NCI-H2196 (cell line): Measurements from ENCODE around the gene CD96.
A peak's percentile ranks its signal among the peaks of the same experiment; 100 is the strongest.
"Not testable (repeated sequence)": the region's sequence is repeated elsewhere in the genome, so short reads cannot be mapped to it uniquely, and the experiment has no call there.

ENCODE experiments used
- DNase-seq: peaks from one replicate; lab custom pipeline; 2025; ENCODE audit not compliant: unreplicated experiment; lab: John Stamatoyannopoulos, UW

CD96 gene, protein sequence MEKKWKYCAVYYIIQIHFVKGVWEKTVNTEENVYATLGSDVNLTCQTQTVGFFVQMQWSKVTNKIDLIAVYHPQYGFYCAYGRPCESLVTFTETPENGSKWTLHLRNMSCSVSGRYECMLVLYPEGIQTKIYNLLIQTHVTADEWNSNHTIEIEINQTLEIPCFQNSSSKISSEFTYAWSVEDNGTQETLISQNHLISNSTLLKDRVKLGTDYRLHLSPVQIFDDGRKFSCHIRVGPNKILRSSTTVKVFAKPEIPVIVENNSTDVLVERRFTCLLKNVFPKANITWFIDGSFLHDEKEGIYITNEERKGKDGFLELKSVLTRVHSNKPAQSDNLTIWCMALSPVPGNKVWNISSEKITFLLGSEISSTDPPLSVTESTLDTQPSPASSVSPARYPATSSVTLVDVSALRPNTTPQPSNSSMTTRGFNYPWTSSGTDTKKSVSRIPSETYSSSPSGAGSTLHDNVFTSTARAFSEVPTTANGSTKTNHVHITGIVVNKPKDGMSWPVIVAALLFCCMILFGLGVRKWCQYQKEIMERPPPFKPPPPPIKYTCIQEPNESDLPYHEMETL

DNA sequence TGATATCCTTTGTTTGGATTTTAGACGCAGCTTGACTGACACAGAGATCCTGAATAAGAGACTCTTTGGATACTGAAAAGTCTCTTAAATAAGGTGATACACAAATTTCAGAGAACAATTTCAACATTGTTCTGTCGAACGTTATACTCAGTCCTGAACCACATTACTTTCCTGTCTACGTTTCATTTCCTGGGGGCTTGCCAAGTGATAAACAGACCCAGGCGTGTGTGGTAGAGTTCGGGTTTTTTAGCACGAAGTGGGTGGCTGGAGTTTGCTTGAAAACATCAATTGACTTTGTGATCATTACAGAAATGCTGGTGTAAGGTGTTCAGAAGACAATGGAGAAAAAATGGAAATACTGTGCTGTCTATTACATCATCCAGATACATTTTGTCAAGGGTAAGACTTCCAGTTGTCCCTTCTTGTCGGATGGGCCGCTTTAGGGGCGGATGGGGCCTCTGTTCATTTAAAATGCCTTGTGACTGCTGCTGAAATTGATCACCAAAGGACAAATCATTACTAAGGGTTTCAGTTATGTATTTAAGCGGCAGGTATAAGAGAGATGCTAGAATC, at the start of gene CD96:
TSS of gene CD96 (plus strand) at position 287 of the 573 bp plus-strand sequence. CDS start at position 339, 52 bp downstream.
- no peak for DNase-seq

DNA sequence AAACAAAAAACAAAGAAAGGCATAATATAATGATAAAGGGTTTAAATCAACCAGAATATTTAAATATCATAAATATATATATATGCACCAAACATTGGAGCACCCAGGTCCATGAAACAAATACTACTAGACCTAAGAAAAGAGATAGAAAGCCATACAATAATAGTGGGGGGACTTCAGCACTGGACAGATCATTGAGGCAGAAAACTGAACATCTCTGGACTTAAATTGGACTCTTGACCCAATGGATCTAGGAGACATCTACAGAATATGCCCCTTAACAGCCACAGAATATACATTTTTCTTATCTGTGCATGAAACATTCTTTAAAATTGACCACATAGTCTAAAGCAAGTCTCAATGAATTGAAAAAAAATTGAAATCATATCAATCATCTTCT, 48.7 kb upstream of the CD96 start:
- DNase-seq: no peak

DNA sequence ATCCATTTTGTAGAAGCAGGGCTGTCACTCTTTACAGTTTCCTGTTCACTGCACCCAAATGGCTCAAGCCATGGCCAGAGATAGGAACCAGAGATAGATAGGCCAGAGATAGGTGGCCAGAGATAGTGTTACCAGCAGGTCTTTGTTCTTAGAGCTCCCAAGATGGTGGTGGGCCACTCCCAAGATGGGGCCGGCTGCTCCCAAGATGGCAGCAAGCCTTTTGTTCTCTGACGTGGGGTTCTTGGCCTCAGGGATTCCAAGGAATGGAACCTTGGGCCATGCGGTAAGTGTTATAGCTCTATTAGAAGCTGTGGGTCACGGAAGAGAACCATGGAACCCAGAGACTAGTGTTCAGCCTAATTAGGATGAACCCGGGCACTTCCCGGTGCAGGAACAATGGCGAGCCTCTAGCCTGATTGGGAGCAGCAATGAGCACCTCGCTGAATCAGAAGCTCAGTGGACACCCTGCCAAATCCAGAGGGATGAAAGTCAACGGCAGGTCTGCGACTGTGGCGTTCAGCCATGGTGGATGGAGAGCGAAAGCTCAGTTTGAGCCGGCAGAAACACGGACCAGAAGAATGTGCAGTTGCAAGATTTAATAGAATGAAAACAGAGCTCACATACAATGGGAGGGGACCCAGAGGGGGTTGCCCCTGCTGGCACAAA, 45.0 kb upstream of the CD96 start:
- no peak for DNase-seq

DNA sequence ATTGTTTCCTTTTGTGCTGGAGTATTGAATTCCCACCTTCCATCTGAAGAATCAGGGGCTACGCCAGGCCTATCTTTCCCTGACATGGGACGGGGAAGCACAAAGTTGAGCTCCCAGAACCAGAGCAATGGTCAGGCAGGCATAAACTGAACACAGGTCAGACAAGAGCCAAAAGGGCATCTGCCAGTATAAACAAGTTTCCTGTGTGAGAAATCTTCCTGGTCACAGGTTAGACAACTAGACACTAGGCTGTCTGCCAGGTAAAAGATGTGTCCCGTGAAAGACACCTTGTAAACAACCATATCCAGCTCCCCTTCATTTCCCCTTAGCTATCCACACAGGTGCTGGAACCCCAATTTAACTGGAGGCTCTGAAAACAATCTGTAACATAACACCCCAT, 44.0 kb upstream of the CD96 start:
- DNase-seq: no peak

DNA sequence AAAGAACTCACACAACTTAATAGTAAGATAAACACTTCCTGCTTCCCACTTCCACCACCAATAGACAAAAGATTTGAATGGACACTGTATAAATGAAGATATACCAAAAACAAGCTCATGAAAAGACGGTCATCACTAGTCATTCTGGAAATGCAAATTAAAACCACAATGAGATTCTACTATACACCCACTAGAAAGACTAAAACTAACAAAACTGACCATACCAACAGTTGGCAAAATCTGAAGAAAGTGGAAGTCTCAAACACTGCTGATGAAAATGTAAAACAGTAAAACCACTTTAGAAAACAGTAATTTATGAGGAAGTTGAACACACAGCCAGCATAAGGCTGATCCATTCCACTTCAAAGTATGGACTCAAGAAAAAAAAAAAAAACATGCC, 35.6 kb upstream of the CD96 start:
- no peak for DNase-seq

DNA sequence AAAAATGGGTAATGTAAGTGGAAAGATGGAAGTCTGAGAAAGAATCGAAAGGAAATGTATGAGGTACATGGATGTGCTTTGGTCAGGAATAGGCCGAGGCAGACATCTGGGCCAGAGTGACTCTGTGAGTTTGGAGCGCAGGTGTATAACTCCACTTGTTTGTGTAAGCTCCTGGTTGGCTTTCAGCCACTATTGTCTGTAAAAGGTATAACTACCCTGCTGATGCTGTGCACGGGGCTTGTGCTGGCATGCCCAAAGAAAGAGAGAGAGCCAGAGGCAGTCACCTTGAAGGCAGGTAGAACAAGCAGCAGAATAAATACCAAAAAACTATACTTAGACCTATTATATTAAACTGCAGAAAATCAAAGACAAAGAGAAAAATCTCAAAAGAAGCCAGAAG, 32.7 kb upstream of the CD96 start:
- DNase-seq: no peak

DNA sequence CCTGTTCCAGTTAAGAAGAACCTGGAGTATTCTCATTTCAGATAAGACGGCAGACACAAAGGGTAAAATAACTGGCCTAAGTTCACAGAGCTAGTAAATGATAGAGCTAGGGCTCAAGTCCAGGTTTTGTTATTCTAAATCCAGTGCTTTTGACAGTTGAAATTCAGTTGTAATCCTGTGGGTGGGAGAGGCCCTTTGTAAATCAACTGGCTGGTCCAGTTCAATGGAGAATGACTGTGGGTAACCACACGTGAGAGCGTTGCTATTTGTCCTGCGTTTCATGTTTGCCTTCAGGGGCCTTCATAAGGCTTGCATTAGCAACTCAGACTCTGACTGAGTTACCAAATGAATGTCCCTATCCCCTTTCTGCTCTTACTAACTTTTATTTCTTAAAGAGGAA, 24.2 kb upstream of the CD96 start:
- no peak for DNase-seq

DNA sequence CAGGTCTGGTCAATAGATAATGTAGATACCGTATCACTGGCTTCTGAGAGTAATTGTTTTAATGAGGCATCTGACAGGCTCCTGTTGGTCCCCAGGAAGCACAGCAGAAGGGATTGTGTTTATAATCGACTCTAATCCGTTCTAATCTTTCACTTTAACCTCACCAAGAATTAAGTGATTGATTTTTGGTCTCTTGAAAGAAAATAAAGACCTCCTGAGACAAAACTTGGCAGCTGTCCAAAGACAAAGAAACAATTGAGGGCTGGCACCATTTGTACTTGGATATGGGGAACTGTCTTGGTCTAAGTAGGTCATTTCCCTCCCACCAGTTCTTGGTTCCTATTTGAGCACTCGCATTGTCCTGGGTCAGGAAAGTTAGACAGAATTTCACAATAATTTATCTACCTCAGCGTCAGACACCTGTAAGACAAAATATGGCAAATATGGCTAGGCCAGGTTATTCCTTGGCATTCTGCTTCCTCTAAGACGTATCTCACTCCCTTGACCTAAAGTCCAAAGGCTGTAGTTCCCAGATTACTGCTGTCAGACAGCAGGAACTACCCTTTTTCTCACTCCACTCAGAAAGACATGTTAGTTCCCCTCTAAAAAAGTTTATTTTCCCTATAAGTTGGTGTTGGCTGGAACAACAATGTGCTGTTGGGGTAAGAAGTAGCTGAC, 22.7 kb upstream of the CD96 start:
- DNase-seq: no peak

DNA sequence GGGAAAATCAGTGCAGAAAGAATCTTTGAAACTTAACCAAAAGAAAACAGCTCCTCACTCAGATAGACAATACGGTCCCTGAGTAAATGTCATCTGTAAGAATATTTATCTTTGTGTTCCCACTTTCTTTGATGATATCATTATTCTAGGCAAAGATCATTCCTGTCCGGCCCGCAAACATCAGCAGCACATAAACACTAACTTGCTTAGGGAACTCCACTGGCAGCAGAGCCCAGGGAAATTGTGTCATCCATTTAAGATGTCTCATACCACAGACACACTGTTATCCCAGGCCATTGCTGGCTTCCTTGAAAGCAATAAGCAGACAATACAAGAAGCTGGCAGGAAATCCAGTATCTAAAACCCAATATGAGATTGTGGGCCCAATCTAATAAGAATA, 20.1 kb upstream of the CD96 start:
- no peak for DNase-seq

DNA sequence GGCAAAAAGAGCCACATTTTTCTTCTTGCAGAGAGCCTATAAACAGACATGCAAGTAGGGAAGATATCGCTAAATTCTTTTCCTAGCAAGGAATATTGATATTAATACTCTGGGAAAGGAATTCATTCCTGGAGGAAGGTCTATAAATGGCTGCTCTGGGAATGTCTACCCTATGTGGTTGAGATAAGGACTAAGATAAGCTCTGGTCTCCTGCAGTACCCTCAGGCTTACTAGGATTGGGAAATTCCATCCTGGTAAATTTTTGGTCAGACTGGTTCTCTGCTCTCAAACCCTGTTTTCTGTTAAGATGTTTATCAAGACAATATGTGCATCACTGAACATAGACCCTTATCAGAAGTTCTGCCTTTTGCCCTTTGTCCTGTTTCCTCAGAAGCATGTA, 17.5 kb upstream of the CD96 start:
- not testable (repeated sequence) for DNase-seq

DNA sequence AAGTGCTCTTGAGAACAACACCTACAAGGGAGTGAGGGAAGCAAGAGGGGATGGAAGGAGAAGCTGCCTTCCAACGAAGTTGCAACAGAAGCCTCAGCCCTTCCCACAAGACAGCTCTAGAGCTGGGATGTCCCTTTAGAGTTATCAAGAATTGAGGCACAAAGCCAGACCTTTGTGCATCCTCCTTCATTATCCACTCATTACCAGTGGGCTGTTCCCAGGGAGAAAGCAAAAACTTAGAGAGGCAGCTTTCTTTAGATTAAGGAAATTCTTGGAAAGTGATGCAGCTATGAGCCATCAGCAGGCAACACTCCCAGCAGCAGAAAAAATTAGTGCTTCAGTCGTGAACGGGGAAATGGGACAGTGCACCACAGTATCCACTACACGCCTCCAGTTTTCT, 10.6 kb upstream of the CD96 start:
- no peak for DNase-seq

DNA sequence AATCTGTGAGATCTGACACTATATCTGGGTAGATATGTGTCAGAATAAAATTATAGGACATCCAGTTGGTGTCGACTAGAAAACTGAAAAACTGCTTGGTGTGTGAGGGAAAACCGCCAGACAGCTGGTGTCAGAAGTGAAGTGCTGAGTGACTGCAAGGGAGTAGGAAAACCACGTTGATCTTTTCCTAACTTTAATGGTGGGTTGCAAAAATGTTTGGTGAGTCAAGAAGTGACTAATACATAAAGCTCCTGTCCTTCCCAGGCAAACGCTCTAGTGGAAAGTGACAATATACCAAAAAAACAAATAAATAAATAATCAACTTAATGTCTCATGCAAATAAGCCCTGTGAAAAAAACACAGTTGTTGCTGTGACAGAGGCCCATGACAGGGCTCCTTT, 7.3 kb upstream of the CD96 start:
- DNase-seq: no peak

DNA sequence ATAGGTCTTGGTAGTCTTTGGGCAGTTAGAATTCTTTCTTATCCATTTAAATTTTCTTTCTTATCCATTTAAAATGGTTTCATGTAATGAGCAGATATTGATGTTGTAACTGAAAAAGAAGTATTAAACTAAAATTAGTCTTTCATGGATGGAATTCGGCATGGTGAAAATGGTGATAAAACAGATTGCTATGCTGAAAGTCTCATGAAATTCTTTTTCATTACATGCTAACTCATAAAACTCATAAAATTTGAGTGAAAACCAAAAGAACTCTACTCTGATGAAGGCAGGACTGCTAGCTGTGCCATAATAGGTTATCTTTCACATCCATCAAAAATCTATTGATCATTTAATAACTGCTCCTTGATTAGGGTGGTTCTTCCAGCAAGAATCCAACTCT, 3.9 kb upstream of the CD96 start:
- no peak for DNase-seq

DNA sequence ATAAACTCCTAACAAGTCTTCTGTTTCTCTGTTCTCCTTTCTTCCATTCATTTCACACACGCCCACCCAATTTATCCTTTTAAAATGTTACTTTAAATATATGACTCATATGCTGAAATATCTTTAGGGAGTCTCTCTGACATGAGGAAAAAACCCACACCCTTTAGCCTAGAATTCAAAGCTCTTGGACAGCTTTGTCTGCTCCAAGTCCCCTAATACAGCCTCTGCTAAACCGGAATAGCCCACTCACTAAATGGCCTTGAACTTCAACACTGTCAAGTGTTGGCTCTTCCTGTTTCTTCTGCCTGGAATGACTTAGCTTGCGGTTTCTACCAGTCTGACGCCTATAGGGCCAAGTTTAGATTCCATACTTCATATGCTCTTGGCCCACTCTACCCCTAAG, 3.3 kb upstream of the CD96 start:
- no peak for DNase-seq

DNA sequence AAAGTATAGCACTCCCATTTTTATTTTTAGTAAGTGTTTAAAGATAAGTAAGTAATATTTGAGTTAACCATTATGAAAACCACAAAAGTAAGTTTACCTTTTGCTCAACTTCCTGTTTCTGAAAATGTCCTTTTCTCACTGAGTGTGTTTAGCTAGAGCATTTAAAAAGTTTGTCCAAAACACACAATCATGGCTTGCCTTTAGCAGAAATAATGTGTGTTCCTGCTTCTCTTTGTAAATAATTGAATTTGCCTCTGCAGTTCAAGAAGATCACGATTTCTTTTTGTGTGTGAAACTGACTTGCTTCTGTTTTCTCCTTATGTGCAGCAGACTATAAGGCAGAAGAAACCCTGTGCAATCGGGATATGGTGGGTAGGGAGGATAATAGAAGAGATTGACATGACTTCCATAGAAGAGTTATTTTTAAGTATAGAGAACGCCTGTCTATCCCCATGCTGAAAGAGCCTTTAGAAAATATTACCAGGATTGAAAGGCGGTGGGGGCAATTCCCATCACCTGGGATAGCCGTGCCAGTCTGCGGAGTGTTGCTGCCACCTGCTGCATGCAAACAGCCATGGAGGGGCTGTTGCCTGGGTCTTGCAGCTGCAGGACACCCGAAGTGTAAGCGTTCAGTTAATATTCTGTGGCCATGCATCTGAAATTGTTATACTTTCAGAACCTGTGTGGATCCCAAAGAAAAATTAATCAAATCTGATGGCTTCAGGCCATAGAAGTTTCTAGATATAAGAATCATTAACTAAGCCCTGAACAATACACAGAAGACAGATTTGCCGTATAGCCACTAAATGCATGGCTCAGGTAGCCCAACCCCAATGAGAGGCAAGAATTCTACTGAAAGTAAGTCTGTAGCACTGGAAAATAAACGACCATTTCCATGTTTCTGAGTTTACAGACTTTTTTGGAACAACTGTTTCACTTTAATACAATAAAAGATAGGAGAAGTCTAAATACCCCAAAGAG, 2.4 kb upstream of the CD96 start:
- peak; percentile 18 for DNase-seq

DNA sequence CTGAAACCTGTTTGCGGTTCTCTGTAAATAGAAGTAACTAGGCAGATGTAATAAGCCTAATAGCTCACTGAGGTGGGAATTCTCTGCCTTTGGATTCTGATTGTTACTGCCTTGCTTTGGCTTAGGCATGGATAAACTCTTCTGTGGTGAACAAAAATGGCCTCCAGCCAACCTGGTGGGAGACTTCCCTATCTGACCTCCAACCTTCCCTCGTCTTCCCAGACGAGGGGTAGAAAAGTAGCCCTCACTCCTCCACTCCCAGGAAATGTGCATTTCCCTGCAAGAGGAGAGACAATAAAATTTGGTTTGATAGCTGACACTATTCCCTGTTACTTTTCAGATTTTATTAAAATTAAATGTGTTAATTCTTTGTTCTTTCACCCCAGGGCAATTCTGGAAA, 606 bp upstream of the CD96 start:
- DNase-seq: no peak

DNA sequence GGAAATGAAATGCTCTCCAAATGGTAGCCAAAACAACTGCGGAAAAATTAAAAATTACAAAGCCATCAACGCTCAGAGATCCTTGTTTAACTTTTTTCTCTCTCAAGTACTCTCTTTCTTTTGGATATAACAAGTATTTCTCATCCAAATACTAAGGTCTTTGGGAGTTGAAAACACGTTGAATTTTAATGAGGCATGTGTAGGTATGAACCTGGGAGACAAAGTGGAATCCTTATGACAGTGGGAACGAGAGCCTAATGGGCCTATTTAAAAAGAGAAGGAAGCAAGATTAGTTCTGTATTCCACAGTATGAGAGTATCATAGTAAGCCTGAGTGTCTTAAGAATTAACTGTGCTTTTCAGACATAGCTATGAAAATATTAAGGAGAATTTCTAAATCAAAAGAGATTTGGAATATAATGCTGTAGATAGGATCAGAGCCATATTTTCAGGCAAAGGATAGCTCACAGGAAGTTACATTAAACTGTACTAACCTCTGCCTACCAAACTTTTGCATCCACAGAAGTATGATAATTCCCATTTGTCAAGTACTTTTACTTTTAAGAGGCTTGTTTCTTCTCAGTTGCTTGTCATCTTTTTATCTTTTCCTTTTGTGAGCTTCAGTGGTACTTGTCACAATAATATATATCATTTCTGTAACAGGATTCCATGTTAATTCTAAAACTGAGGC, 759 bp downstream of the CD96 start:
- no peak for DNase-seq

DNA sequence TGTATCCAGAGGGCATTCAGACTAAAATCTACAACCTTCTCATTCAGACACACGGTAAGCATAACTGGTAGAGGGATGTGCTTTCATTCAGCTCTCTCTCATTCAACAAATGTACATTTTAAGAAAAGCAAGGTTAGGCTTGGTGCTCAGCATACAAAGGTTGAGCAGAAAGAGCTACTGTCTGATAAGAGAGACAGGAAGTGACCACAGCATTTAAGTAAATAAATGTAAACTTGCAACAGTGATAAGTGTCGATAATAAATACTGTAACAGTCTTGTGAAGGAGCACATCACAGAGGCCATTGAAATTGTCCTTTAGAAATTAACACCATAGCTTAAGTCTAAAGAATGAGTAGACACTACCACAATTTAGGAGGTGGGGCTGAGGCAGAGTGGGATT, 3.4 kb downstream of the CD96 start:
- DNase-seq: no peak

DNA sequence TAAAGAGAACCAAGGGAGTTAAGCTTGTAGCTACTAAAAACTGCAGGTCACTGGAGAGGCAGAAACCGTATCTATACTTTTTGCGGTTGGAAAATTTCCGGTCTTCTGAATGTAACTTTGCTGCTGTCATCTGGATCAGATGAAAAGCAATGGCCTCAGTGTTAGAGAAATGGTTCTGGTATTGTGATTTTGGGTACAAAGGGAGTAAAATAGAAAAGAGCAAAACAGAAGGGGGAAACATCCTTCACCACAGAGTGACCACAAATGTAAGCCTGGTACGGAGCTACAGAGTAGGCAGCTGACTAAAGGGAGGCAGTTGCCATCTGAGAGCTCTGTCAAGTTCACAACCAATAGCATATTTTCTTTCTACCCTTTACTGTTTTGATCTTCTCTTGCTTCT, 5.6 kb downstream of the CD96 start:
- DNase-seq: no peak

DNA sequence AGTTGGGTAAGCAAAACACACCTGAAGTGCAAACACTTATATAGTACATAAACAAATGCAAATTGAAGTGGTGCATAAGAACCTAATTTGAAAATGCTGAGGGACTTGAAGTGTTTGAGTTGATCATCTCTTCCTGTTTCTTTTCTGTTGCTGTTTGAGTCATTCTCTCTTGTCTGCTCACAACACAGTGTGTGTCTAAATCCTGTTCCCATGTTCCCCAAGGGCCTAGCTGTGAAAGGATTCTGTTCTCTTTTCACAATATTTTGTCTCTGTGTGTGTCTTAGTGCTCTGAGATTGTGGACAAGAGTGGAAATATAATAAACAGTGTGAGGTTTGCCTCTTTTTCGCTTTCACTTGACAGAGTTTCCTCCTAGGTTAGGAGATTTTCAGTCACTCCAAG, 6.1 kb downstream of the CD96 start:
- DNase-seq: no peak
